GM12801 (cell line): Measurements from ENCODE around the gene COL4A1.

Source experiments
- TF ChIP-seq, protein P1 (sequence below): IDR thresholded peaks from one replicate; pipeline ENCODE4 v1.5.1; 2011; ENCODE audit warnings: control low read depth; ENCODE audit not compliant: insufficient read length; ENCODE audit errors: extremely low read depth

The COL4A1 gene

DNA sequence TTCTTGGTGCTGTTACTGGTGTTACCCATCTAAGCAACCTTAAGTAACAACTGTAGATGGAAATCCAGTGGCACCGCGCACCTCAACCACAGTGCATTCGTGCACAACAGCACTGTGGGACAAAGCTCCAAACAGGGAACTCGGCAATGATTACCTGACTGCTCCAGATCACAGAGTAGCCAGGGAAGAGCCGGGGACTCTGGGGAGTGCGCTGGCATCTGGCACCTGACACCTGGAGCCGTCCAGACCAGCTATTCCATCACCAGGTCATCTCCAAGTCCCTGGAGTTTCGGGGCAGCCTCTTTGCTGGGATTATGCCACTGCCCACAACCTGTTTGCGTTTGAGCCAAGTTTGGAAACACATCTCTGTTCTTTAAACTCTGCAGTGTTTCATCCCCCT lies 62.0 kb downstream of the COL4A1 start:
- TF ChIP-seq, protein P1, sequence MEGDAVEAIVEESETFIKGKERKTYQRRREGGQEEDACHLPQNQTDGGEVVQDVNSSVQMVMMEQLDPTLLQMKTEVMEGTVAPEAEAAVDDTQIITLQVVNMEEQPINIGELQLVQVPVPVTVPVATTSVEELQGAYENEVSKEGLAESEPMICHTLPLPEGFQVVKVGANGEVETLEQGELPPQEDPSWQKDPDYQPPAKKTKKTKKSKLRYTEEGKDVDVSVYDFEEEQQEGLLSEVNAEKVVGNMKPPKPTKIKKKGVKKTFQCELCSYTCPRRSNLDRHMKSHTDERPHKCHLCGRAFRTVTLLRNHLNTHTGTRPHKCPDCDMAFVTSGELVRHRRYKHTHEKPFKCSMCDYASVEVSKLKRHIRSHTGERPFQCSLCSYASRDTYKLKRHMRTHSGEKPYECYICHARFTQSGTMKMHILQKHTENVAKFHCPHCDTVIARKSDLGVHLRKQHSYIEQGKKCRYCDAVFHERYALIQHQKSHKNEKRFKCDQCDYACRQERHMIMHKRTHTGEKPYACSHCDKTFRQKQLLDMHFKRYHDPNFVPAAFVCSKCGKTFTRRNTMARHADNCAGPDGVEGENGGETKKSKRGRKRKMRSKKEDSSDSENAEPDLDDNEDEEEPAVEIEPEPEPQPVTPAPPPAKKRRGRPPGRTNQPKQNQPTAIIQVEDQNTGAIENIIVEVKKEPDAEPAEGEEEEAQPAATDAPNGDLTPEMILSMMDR: no peak

DNA sequence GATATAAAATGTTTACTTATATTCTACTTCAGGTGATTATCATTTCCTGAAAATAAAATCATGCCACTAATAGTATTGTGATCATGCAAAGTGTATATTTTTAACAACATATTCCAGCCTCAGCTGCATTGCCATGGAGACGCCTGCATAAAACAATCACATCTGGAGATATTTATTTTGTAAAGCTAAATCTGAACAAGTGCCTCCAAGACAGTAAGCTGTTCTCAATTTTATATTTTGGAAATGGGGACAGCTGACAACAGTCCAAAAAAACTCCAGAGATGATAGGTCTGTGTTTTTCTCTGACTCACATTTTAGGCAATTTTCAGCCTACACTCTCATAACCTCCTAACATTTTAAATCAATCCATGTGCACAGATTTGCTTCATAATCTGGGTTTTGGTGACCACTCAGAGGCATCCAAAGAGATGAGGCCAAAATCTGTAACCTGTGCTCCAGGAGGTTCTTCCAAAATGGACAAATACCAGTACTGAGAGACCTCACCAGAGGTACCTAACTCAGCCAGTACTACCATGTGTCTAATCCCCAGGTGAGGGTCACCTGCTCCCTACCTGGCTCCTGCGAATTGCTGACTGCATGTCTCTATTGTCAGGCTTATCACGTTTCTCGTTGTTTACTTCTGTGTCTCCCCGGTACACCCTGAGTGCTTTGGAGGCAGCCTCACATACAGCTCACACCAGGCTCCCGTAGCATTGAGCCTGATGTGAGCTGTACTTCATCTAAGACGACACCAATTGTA lies 62.7 kb downstream of the COL4A1 start:
- TF ChIP-seq, protein P1: no peak

DNA sequence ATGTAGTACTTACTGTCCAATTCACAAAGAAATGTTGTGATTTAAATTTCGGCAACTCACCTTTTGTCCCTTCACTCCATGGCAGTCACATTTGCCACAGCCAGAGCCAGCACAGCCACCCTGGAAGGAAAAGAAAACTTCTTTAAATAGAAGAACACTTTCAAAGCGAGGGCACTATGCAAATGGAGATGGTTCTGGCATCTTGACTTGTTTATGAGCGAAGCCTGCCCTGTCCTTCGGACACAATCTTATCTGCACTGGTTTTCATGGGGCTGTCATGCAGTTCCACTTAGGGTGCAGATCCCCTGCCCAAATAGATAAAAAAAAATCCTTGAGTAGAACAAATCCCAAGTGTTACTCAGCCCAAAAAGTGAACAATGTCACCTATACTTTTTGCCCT lies 64.3 kb downstream of the COL4A1 start:
- TF ChIP-seq, protein P1: no peak

DNA sequence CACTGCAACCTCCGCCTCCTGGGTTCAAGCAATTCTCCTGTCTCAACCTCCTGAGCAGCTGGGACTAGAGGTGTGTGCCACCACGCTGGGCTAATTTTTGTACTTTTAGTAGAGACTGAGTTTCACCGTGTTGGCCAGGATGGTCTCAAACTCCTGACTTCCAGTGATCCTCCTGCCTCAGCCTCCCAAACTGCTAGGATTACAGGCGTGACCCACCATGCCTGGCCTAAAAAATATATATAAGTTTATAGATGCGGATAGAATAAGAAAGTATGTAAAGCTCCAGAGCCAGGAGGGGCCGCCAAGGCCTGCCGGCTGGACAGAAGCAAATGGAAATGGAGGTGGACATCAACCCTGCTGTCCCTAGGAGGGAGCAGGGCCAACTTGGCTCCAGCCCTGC lies 66.0 kb downstream of the COL4A1 start:
- TF ChIP-seq, protein P1: no peak

DNA sequence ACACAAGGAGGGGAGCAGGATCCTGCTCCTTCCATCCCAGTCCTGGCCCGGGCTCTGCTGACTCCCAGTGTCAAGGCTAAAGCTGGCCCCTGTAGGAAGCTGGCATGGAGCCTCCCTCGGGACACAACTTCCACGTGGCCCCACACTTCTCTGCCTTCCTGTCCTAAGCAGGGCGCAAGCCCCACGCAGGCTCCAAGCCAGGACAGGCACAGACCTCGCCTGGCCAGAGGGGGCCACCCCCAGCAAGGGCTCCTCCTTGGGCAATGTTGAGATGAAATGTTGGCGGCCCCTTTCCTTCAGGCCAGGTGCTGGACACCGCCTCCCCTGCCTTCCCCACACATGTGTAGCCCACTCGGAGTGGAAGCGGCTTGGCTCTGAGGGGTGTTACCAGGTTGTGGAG lies 66.6 kb downstream of the COL4A1 start:
- TF ChIP-seq, protein P1: no peak

DNA sequence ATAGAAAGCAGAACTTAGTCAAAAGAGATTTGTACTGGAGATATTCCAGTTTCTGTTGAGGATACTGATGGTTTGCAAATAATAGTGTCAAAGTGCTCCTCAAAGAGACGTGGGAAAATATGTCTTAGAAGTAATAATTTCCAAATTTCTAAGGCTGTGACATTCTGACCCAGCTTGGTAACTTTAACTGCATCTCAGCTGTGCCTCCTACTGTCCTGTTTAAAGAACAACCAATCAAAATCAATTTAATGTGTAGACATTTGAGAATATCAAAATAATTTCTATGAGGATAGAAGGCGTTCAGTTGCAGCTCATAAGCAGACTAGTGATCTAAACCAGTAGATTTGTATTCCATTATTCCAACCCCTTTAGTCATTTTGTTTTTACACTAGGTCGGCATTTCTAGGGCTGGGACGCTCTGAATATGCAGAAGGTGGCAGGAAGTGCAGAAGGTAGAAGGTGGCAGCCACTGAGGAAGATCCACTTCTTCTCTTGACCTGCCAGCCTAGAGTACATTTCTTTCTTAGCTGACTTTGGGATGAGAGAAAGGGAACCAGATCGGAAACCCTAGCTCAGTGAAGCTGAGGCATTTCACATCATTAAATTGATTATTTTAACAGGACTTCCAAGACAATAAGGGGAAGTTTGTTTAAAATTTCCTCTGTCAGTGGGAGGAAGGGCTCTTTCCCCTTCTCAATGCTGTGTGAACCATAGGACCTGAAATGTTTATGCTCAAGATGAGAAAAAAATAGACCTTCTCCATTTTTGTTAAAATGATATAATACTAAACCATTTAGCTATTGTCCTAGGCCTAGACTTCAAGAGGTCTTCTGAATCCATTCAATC lies 67.5 kb downstream of the COL4A1 start:
- TF ChIP-seq, protein P1: no peak

DNA sequence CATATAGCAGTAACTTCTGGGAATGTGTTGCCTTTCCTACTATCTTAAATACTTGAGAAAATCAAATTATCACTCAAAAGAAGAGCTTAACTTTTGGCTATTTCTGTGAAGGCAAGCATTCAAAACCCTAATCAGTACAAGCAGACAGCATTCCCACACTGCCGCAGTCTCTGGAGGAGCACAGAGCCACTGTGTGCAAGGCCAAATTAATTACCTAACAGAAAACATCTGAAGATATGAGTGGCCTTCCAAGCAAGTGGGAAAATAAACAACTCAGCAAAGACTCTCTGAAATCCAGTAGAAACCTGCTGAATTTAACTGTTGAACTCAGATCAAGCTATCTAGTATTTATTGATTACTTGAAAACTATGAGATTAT lies 68.2 kb downstream of the COL4A1 start:
- TF ChIP-seq, protein P1: no peak
